Measurements from ENCODE around the gene SERINC2. TPM values are rescaled to one million over a fixed set of nuclear protein-coding genes. Genes with fewer than 3 reads are reported as not detected.

Gene SERINC2
- polyA plus RNA-seq, 2 of the 4 experiments (the other 2 are of a cell fraction): 6.0 to 16.3 TPM

- ChIA-PET POLR2A (no interaction called here), CTCF (interaction anchor here (0.9 to 9.5 kb wide), 4 partner anchors 33 to 241 kb away, joined by 3 to 151 read pairs (median 12); no protein-coding TSS in a partner anchor)
- no peak for DNase-seq (ENCODE audit: low read depth in 1 of 2, low spot score in 1 of 2)
- H3K27ac ChIP-seq: peak overlapping the region in 1 of 2 experiments; percentile 70; a peak in 3 of 6 replicates
- H3K4me1 ChIP-seq: peaks cover 29% of the 10 kb centered on the region
- no peaks in the 10 kb centered on the region for H3K9me3 ChIP-seq
- no peak for FAIRE-seq
- ATAC-seq: no peak
- no peak overlapping the region for H3K4me3 ChIP-seq
- TF ChIP-seq ZNF302 (CRISPR knock-in tag; IDR thresholded peaks at IDR 0.05) (no peak), ELK1 (IDR thresholded peaks at IDR 0.05; ENCODE audit: low read depth, low read length) (no peak), NR3C1 (IDR thresholded peaks at IDR 0.05) (no peak), CEBPB (IDR thresholded peaks at IDR 0.05) (no peak), BCL3 (IDR thresholded peaks at IDR 0.05) (no peak), POLR2A (IDR thresholded peaks at IDR 0.05; ENCODE audit: low read length) (no peak), HDAC2 (IDR thresholded peaks at IDR 0.05) (no peak), TP53 (CRISPR knock-in tag; IDR thresholded peaks at IDR 0.05) (no peak), NFE2L2 (conservative IDR thresholded peaks at IDR 0.05; ENCODE audit: low read length) (no peak), EHF (CRISPR knock-in tag; IDR thresholded peaks at IDR 0.05) (no peak), FOXS1 (CRISPR knock-in tag; IDR thresholded peaks at IDR 0.05) (no peak), MAFK (IDR thresholded peaks at IDR 0.05; ENCODE audit: partially characterized antibody) (no peak), GATA3 (IDR thresholded peaks at IDR 0.05; ENCODE audit: borderline replicate concordance) (no peak), FOSL2 (IDR thresholded peaks at IDR 0.05) (no peak), FOSL2 (CRISPR knock-in tag; IDR thresholded peaks at IDR 0.05) (peak; percentile 43; the same call in 1 of the 2 replicates), MAX (IDR thresholded peaks at IDR 0.05) (no peak), KDM5A (IDR thresholded peaks at IDR 0.05) (no peak), JUNB (IDR thresholded peaks at IDR 0.05) (0 out of 2 replicates have a peak, but pooled peaks have one; percentile 11)
- WGBS (ENCODE audit: missing lambda C conversion rate): 57% methylated on average over 11 of the region's 14 CpGs
- H3K4me2 ChIP-seq: peak overlapping the region; percentile 47; the same call in 1 of the 3 replicates
Measured at GRCh38 chr1:31426249-31426922, 13.4 kb downstream of the SERINC2 start.

- no peak overlapping the region for H3K27ac ChIP-seq
- no peak for DNase-seq (ENCODE audit: low read depth in 1 of 2, low spot score in 1 of 2)
- no peak overlapping the region for H3K4me3 ChIP-seq
- no peak for TF ChIP-seq RFX5 (IDR thresholded peaks at IDR 0.05)
- no peak for TF ChIP-seq HOXB13 (CRISPR knock-in tag; IDR thresholded peaks at IDR 0.05; ENCODE audit: low read depth)
- no peak for TF ChIP-seq RCOR1 (IDR thresholded peaks at IDR 0.05; ENCODE audit: low read depth, low read length)
- TF ChIP-seq ZC3H11A (IDR thresholded peaks at IDR 0.05): no peak
- TF ChIP-seq JUN (IDR thresholded peaks at IDR 0.05): no peak
- no peak for TF ChIP-seq FOSL2 (IDR thresholded peaks at IDR 0.05)
- no peak for TF ChIP-seq FOSL2 (CRISPR knock-in tag; IDR thresholded peaks at IDR 0.05)
- no peak for TF ChIP-seq BHLHE40 (IDR thresholded peaks at IDR 0.05; ENCODE audit: low read depth, low read length)
- no peak for TF ChIP-seq TFCP2L1 (CRISPR knock-in tag; IDR thresholded peaks at IDR 0.05)
- no peak for TF ChIP-seq RARB (CRISPR knock-in tag; IDR thresholded peaks at IDR 0.05)
- TF ChIP-seq RNF2 (IDR thresholded peaks at IDR 0.05; ENCODE audit: borderline replicate concordance, low read depth): no peak
- TF ChIP-seq EHMT2 (IDR thresholded peaks at IDR 0.05; ENCODE audit: low read depth): no peak
- TF ChIP-seq JUNB (IDR thresholded peaks at IDR 0.05): no peak
- TF ChIP-seq ESRRA (IDR thresholded peaks at IDR 0.05; ENCODE audit: borderline replicate concordance, low read length): no peak
- no peak for TF ChIP-seq CBX2 (IDR thresholded peaks at IDR 0.05; ENCODE audit: borderline replicate concordance, low read depth)
- TF ChIP-seq FOXS1 (CRISPR knock-in tag; IDR thresholded peaks at IDR 0.05): no peak
- WGBS (ENCODE audit: missing lambda C conversion rate): 95% methylated on average over 4 of the region's 4 CpGs
- ChIA-PET CTCF (interaction anchor here (1.0 to 2.7 kb wide), 3 partner anchors 33 to 242 kb away, joined by 4 to 12 read pairs (median 11); no protein-coding TSS in a partner anchor), POLR2A (no interaction called here)
- no peaks in the 10 kb centered on the region for H3K9me3 ChIP-seq
- FAIRE-seq: no peak
- peaks cover 21% of the 10 kb centered on the region for H3K4me1 ChIP-seq
- ATAC-seq: no peak
- no peak overlapping the region for H3K4me2 ChIP-seq
Measured at GRCh38 chr1:31427322-31427721, 14.3 kb downstream of the SERINC2 start.
